GM18505 (cell line): ENCODE data around the gene ZFP62.

Source experiments
- ATAC-seq: cut with Tn5 transposase; IDR thresholded peaks from one replicate; pipeline ENCODE4 v1.9.1; 2021; ENCODE audit not compliant: unreplicated experiment
- POLR2A ChIP-seq: IDR thresholded peaks from 4 replicates; pipeline ENCODE4 v1.6.1; 2011; ENCODE audit warnings: borderline replicate concordance; ENCODE audit not compliant: insufficient read depth, insufficient read length; ENCODE audit errors: extremely low read depth

ZFP62 gene

DNA sequence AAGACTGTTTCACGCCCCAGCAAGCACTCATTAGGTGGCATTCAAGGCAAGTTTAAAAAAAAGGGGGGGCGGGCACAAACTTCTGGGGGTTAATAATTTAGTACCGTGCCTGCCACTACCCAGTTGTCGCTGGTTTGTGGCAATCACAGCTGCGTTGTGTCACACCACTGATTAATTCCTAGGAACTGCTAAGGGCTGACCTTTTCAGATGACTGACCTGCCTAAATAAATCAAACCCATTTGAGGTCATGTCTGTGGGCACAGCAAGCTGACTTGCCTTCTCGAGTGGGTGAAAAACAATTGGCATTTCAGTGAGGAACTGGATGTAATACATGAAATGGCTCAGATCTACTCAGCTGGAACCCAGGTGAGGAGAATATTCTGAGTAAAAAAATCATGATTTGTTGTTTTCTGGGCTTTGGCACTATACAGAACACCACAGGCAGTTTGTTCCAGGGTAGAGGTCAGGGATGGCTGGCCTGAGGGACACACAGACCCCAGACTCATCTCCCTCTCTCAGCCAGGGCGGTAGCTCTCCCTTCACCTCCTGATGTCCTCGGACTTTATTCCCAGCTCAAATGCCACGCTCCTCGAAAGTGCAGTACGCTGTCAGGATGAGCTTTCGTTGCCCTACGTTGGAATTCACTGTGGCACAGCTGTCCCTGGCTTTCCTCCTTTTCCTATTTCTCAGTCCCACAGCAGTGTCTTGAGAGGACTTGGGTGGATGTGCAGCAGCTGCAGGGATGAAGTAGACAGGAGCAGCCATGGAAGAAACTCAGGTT is 43.0 kb downstream of the ZFP62 start:
- no peak for TF ChIP-seq POLR2A
- no peak for ATAC-seq

GRCh38 chr5:180816608-180817534 is 44.2 kb downstream of the ZFP62 start:
- no peak for ATAC-seq
- no peak for TF ChIP-seq POLR2A

DNA sequence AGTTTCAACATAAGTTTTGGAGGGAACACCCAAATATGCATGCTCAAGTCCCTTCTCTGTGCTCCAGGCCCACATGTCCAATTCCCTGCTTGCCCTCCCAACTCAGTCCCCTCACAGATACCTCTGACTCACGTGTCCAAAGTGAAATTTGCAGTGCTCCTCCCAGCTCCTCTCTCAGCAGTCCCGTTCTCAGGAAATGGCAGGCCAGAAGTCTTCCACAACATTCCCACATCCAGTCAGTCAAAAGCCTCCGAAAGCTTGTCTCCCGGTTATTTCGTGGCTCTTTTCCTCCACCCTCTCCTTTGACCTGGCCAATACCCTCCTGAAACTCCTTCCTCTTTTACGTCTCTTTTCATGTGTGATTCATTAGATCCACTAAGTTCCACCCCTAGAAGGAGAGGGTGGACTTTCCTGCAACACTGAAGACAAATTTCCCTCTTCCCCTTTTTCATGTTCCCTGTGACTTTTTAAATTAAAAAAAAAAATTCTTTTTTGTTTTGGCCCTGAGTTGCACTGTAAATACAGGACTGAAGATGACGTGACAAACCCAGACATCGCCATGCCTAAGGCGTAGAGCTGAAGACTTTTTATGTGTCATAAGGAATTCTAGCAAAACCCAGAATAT is 45.7 kb downstream of the ZFP62 start:
- no peak for TF ChIP-seq POLR2A

GRCh38 chr5:180813420-180813819 is 47.7 kb downstream of the ZFP62 start:
- no peak for TF ChIP-seq POLR2A
- no peak for ATAC-seq

More for the DNA sequence above, 45.7 kb downstream of the ZFP62 start:
- no peak for ATAC-seq

GRCh38 chr5:180811623-180812124 is 49.4 kb downstream of the ZFP62 start:
- no peak for ATAC-seq
- TF ChIP-seq POLR2A: no peak

- no peak for TF ChIP-seq POLR2A
- ATAC-seq: no peak
Measured at GRCh38 chr5:180810959-180811622, 50.0 kb downstream of the ZFP62 start.

- ATAC-seq: peak; percentile 63
- TF ChIP-seq POLR2A: peak; percentile 76
Measured at GRCh38 chr5:180810210-180810958, 50.7 kb downstream of the ZFP62 start.

DNA sequence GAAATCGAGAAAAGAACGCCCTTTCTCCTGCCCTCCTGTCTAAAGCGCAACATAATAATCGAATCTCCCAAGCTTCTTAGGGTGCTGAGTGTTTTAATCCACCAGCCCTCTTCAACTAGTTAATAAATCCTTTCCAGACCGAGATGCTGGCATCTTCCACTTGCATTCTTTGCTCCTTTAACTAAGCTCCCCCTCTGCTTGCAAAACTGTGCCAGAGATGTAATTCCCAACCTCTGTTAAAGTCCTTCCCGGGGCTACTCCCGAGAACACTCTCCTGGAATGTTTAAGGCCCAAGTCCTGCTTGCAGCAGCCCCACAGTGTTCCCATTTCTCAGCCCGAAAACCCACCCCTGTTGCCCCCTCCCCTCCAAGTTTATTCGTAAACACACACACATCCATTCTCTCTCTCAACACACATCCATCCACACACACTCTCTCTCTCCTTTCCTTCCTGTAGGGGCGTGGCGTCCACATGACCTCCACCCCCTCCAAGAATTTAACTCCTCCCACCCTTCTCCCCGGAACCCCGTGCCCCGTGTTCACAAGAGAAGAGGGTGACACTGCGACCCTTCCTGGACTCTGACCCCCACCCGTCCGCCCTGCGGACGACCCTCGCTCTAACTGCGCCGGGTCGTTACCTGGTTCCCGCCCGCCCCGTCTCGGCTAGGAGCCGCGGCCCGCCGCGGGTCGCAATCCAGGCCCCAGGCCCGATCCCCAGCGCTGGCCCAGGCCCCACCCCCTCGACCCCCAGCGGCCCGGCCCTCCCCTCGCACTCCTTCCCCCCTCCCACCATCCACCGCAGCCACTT is 51.5 kb downstream of the ZFP62 start:
- TF ChIP-seq POLR2A: no peak
- ATAC-seq: peak; percentile 51

DNA sequence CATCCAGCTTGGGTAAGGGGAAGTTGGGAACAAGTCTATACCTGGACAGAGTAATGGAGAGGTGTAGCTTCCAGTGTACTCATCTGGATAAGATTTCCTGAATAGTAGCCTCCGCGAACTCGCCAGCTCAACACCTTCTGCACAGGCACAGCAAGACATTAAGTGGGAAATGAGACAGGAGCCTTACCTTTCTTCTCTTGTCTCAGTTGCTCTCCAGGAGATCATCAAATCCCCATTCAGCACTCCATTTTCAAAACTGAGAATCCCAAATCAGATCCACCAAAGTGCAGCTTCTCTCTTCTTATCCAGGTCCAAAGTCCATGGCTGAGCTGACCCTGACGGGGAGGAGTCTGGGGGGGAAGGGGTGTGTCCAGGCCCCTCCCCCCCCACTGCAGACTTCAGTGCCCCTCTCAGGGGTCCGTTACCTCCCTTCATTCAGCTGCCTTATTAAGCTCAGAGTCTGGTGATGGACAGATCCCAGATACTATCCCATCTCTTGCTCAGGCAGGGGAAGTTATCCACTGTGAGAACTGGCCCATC is 52.5 kb downstream of the ZFP62 start:
- TF ChIP-seq POLR2A: no peak
- ATAC-seq: no peak

GRCh38 chr5:180807654-180808414 is 53.2 kb downstream of the ZFP62 start:
- ATAC-seq: no peak
- TF ChIP-seq POLR2A: no peak

- no peak for ATAC-seq
- TF ChIP-seq POLR2A: no peak
Measured at GRCh38 chr5:180807046-180807445, 54.0 kb downstream of the ZFP62 start.

DNA sequence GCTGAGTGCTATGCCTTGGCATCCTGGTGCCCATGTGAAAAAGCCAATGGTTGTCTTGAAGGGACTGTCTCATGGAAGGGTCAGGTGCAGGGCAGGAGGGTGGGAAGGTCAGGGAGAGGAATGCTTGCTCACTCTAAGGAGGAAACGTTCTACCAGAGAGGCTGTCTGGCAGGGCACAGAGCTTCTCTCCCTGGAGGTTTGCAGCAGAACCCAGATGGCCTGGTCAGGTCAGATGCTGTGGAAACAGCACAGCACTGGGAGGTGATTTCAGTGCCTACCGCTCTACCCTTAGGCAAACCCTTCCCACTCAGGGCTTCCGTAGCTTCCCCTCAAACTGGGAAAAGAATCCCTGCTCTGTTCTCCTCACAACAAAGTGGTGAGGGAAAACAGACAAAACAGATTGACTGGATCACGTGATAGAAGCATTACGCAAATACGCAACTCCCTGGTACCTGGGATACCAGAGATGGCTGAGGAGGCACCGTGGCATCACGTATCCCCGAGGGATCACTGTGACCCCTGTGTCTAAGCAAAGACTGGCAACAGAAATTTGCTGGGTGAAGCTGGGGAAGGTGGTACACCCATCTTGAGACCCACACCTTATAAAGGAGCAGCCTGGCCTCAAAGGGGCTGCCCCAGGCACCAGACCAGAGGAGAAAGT is 54.6 kb downstream of the ZFP62 start:
- no peak for ATAC-seq
- no peak for TF ChIP-seq POLR2A
